Suprapubic skin (tissue), 4 donors: Measurements from ENCODE around the gene ADD2.

Experiments used
- CTCF ChIP-seq, 2 donors: fragments of 200-600 bp in 1 of 2; fragments of 450-650 bp in 1 of 2; sonication (generic) in 1 of 2; IDR thresholded peaks; one replicate each; pipeline ENCODE4 v1.5.1; 2016 to 2019; ENCODE audit warnings: antibody characterized with exemption in 2 of 2, mild to moderate bottlenecking in 1 of 2, moderate library complexity in 1 of 2
- EP300 ChIP-seq: sonication (generic); formaldehyde crosslinking; IDR thresholded peaks from one replicate; pipeline ENCODE4 v1.6.1; 2017; ENCODE audit warnings: antibody characterized with exemption
- POLR2A ChIP-seq, 2 donors: fragments of 450-650 bp; IDR thresholded peaks; one replicate each; pipeline ENCODE4 v1.6.1; 2017; ENCODE audit warnings: antibody characterized with exemption in 2 of 2, mild to moderate bottlenecking in 2 of 2, moderate library complexity in 2 of 2
- POLR2AphosphoS5 ChIP-seq, 3 donors: sonication (generic); formaldehyde crosslinking; IDR thresholded peaks; one replicate each; pipeline ENCODE4 v1.6.1; 2017; ENCODE audit warnings: antibody characterized with exemption in 3 of 3

- TF ChIP-seq CTCF (IDR thresholded peaks at IDR 0.05) (no peak), POLR2AphosphoS5 (IDR thresholded peaks at IDR 0.05) (no peak), POLR2A (IDR thresholded peaks at IDR 0.05) (no peak), EP300 (no peak)
Observed at GRCh38 chr2:70645733-70646419, 122.1 kb downstream of the ADD2 start.
